ENCODE results near the gene GPR156. TPM values are rescaled to one million over a fixed set of nuclear protein-coding genes. Genes with fewer than 3 reads are reported as not detected.
A peak's percentile ranks its signal among the peaks of the same experiment; 100 is the strongest.
"Not testable (repeated sequence)": the region's sequence is repeated elsewhere in the genome, so short reads cannot be mapped to it uniquely, and the experiment has no call there.

GPR156 gene
- total RNA-seq (2012; rRNA removed) = 0.66 and 0.76 TPM in 2 replicates

DNA sequence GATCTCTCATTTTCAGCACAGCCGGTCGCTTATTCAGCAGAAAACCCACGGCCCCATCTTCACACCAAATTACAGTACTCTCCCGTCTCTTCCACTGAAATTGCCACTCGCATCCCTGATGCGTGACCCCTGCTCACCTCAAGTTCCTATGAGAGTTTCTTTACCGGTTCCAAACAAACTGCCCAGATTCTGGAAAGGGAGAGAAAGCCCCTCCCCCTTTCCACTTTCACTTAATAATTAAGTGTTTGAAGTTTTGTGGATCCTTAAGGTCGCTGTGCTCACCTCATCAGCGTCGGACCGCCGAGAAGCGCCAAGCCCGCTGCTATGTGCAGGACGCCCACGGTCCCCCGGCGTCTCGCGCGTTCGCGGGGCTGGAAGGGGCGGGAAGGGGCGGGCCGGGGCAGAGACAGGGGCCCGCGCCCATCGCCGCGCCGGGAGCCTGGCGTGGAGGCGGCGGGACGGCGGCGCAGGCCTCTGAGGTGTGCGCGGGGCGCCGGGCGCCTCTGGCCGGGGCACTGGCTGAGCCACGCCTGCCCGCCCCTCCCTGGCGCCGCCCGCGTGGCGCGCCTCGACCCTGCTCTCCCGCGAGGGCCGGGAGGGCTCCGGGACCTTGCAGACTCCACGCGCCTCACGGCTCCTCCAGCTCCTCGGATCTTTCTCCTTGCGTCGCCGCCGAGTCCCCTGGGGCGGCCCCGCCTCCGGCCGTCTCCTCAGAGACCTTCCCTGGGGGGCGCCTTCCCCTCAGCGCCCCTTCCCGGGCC, at the start of gene GPR156:
Gene GPR156, minus strand, starts transcription at position 476 of the 761 bp plus-strand sequence. CDS start 41,124 bp downstream, outside the sequence.
- H3K36me3 ChIP-seq (ENCODE audit: insufficient read depth, low read length) = no peaks in the 10 kb centered on the region
- H3K9me3 ChIP-seq (replicated peaks; ENCODE audit: low read length) = no peaks in the 10 kb centered on the region
- H3K27me3 ChIP-seq (ENCODE audit: control insufficient read depth, insufficient read depth, low read length) = peaks cover 36% of the 10 kb centered on the region
- H3K4me1 ChIP-seq (ENCODE audit: control insufficient read depth, insufficient read depth, low read length) = peaks cover 4% of the 10 kb centered on the region
- peak within 1 kb of the TSS; percentile 71 for H3K4me3 ChIP-seq (ENCODE audit: low read length)
- H3K4me2 ChIP-seq (ENCODE audit: low read length) = peak within 1 kb of the TSS; percentile 76
- H3K9ac ChIP-seq (ENCODE audit: low read depth, low read length) = peak within 1 kb of the TSS; percentile 46

DNA sequence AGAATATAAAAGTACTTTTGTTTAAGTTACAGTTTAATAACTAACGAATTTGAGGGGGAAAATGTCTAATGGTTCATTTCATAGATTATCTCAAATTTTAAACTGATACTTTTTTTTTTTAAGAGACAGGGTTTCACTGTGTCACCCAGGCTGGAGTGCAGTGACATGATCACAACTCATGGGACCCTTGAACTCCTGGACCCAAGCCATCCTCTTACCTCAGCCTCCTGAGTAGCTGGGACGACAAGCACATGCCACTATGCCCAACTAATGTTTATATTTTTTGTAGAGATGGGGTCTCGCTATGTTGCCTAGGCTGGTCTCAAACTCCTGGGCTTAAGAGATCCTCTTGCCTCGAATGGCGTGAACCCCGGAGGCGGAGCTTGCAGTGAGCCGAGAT, 47.6 kb upstream of the GPR156 start:
- Histone ChIP-seq H3K9me3 (replicated peaks; ENCODE audit: low read length) (no peaks in the 10 kb centered on the region), H3K4me1 (ENCODE audit: control insufficient read depth, insufficient read depth, low read length) (no peaks in the 10 kb centered on the region), H3K27me3 (ENCODE audit: control insufficient read depth, insufficient read depth, low read length) (no peaks in the 10 kb centered on the region), H3K36me3 (ENCODE audit: insufficient read depth, low read length) (peaks cover 53% of the 10 kb centered on the region), H3K9ac (ENCODE audit: low read depth, low read length) (no peak overlapping the region), H3K4me3 (ENCODE audit: low read length) (no peak overlapping the region), H3K4me2 (ENCODE audit: low read length) (no peak overlapping the region)

GRCh38 chr3:120331076-120331475, 46.1 kb upstream of the GPR156 start:
- Histone ChIP-seq H3K9me3 (replicated peaks; ENCODE audit: low read length) (no peaks in the 10 kb centered on the region), H3K4me2 (ENCODE audit: low read length) (no peak overlapping the region), H3K27me3 (ENCODE audit: control insufficient read depth, insufficient read depth, low read length) (no peaks in the 10 kb centered on the region), H3K4me3 (ENCODE audit: low read length) (no peak overlapping the region), H3K9ac (ENCODE audit: low read depth, low read length) (no peak overlapping the region), H3K36me3 (ENCODE audit: insufficient read depth, low read length) (peaks cover 55% of the 10 kb centered on the region), H3K4me1 (ENCODE audit: control insufficient read depth, insufficient read depth, low read length) (no peaks in the 10 kb centered on the region)

- H3K36me3 ChIP-seq (ENCODE audit: insufficient read depth, low read length) = peaks cover 38% of the 10 kb centered on the region
- H3K9ac ChIP-seq (ENCODE audit: low read depth, low read length) = no peak overlapping the region
- no peak overlapping the region for H3K4me3 ChIP-seq (ENCODE audit: low read length)
- H3K4me1 ChIP-seq (ENCODE audit: control insufficient read depth, insufficient read depth, low read length) = no peaks in the 10 kb centered on the region
- H3K27me3 ChIP-seq (ENCODE audit: control insufficient read depth, insufficient read depth, low read length) = no peaks in the 10 kb centered on the region
- H3K4me2 ChIP-seq (ENCODE audit: low read length) = no peak overlapping the region
- no peaks in the 10 kb centered on the region for H3K9me3 ChIP-seq (replicated peaks; ENCODE audit: low read length)
Measured at GRCh38 chr3:120326784-120327183, 41.8 kb upstream of the GPR156 start.

- no peak overlapping the region for H3K4me3 ChIP-seq (ENCODE audit: low read length)
- H3K27me3 ChIP-seq (ENCODE audit: control insufficient read depth, insufficient read depth, low read length) = no peaks in the 10 kb centered on the region
- H3K9me3 ChIP-seq (replicated peaks; ENCODE audit: low read length) = no peaks in the 10 kb centered on the region
- H3K36me3 ChIP-seq (ENCODE audit: insufficient read depth, low read length) = peaks cover 13% of the 10 kb centered on the region
- no peak overlapping the region for H3K9ac ChIP-seq (ENCODE audit: low read depth, low read length)
- no peak overlapping the region for H3K4me2 ChIP-seq (ENCODE audit: low read length)
- H3K4me1 ChIP-seq (ENCODE audit: control insufficient read depth, insufficient read depth, low read length) = no peaks in the 10 kb centered on the region
Measured at GRCh38 chr3:120324190-120324589, 39.2 kb upstream of the GPR156 start.

GRCh38 chr3:120323761-120324160, 38.7 kb upstream of the GPR156 start:
- H3K36me3 ChIP-seq (ENCODE audit: insufficient read depth, low read length) = peaks cover 10% of the 10 kb centered on the region
- not testable (repeated sequence) for H3K4me2 ChIP-seq (ENCODE audit: low read length); H3K9me3 ChIP-seq (replicated peaks; ENCODE audit: low read length); H3K4me3 ChIP-seq (ENCODE audit: low read length); H3K27me3 ChIP-seq (ENCODE audit: control insufficient read depth, insufficient read depth, low read length); H3K4me1 ChIP-seq (ENCODE audit: control insufficient read depth, insufficient read depth, low read length); H3K9ac ChIP-seq (ENCODE audit: low read depth, low read length)

GRCh38 chr3:120311863-120312794, 27.1 kb upstream of the GPR156 start:
- no peak overlapping the region for H3K9ac ChIP-seq (ENCODE audit: low read depth, low read length)
- no peak overlapping the region for H3K4me3 ChIP-seq (ENCODE audit: low read length)
- no peaks in the 10 kb centered on the region for H3K36me3 ChIP-seq (ENCODE audit: insufficient read depth, low read length)
- H3K4me2 ChIP-seq (ENCODE audit: low read length) = no peak overlapping the region
- no peaks in the 10 kb centered on the region for H3K27me3 ChIP-seq (ENCODE audit: control insufficient read depth, insufficient read depth, low read length)
- no peaks in the 10 kb centered on the region for H3K4me1 ChIP-seq (ENCODE audit: control insufficient read depth, insufficient read depth, low read length)
- no peaks in the 10 kb centered on the region for H3K9me3 ChIP-seq (replicated peaks; ENCODE audit: low read length)

GRCh38 chr3:120306519-120307455, 21.8 kb upstream of the GPR156 start:
- Histone ChIP-seq H3K4me2 (ENCODE audit: low read length) (no peak overlapping the region), H3K9me3 (replicated peaks; ENCODE audit: low read length) (no peaks in the 10 kb centered on the region), H3K9ac (ENCODE audit: low read depth, low read length) (no peak overlapping the region)

DNA sequence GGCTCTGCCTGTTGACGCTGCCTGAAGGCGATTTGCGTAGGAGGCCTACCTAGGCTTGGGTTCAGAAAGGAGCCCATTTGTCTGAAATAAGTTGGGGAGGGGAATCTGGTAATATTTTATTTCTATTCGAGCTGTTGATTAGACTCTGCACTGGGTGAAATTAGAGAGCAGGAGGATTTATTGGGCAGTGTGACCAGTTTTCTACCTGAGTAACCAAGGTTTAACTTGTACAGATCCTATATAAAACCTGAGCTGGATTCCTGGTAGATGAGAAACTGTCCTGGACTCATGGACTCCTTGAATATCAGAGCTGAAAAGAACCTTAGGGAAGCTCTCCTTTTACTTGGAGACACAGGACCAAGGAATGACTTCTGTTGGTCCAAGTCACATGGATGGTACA, 19.6 kb upstream of the GPR156 start:
- no peak overlapping the region for H3K9ac ChIP-seq (ENCODE audit: low read depth, low read length)
- no peak overlapping the region for H3K4me2 ChIP-seq (ENCODE audit: low read length)
- H3K4me1 ChIP-seq (ENCODE audit: control insufficient read depth, insufficient read depth, low read length) = no peaks in the 10 kb centered on the region
- no peaks in the 10 kb centered on the region for H3K36me3 ChIP-seq (ENCODE audit: insufficient read depth, low read length)
- H3K27me3 ChIP-seq (ENCODE audit: control insufficient read depth, insufficient read depth, low read length) = no peaks in the 10 kb centered on the region
- no peak overlapping the region for H3K4me3 ChIP-seq (ENCODE audit: low read length)
- H3K9me3 ChIP-seq (replicated peaks; ENCODE audit: low read length) = no peaks in the 10 kb centered on the region

More at GRCh38 chr3:120306519-120307455, 21.8 kb upstream of the GPR156 start:
- Histone ChIP-seq H3K4me3 (ENCODE audit: low read length) (no peak overlapping the region), H3K27me3 (ENCODE audit: control insufficient read depth, insufficient read depth, low read length) (no peaks in the 10 kb centered on the region), H3K36me3 (ENCODE audit: insufficient read depth, low read length) (no peaks in the 10 kb centered on the region), H3K4me1 (ENCODE audit: control insufficient read depth, insufficient read depth, low read length) (no peaks in the 10 kb centered on the region)

GRCh38 chr3:120302361-120302760, 17.3 kb upstream of the GPR156 start:
- no peaks in the 10 kb centered on the region for H3K27me3 ChIP-seq (ENCODE audit: control insufficient read depth, insufficient read depth, low read length)
- no peaks in the 10 kb centered on the region for H3K9me3 ChIP-seq (replicated peaks; ENCODE audit: low read length)
- no peak overlapping the region for H3K9ac ChIP-seq (ENCODE audit: low read depth, low read length)
- H3K4me2 ChIP-seq (ENCODE audit: low read length) = no peak overlapping the region
- no peaks in the 10 kb centered on the region for H3K36me3 ChIP-seq (ENCODE audit: insufficient read depth, low read length)
- H3K4me1 ChIP-seq (ENCODE audit: control insufficient read depth, insufficient read depth, low read length) = no peaks in the 10 kb centered on the region
- no peak overlapping the region for H3K4me3 ChIP-seq (ENCODE audit: low read length)

DNA sequence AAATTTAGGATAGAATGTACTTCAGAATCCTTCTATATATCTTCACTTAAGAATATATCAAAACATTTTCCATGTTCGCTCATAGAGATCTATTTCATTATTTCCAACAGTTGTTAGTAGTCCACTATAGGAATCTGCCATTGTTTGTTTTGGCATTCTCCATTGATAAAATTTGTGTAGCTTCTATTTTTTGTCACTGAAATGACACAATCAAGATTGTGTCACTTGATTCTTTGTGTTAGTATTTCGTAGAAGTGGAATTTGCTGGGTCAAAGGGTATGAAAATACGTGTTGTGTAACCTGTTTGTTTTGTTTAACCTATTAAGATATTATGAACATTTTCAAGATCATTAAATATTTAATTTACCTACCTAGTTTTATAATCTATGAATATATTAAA, 15.9 kb upstream of the GPR156 start:
- Histone ChIP-seq H3K4me1 (ENCODE audit: control insufficient read depth, insufficient read depth, low read length) (no peaks in the 10 kb centered on the region), H3K4me3 (ENCODE audit: low read length) (no peak overlapping the region), H3K9me3 (replicated peaks; ENCODE audit: low read length) (no peaks in the 10 kb centered on the region), H3K27me3 (ENCODE audit: control insufficient read depth, insufficient read depth, low read length) (no peaks in the 10 kb centered on the region), H3K9ac (ENCODE audit: low read depth, low read length) (no peak overlapping the region), H3K4me2 (ENCODE audit: low read length) (no peak overlapping the region), H3K36me3 (ENCODE audit: insufficient read depth, low read length) (no peaks in the 10 kb centered on the region)

Measured in skeletal muscle satellite cell (primary cell).